ENCODE results near the gene RAB3A. TPM values are rescaled to one million over a fixed set of nuclear protein-coding genes. Genes with fewer than 3 reads are reported as not detected.

Gene RAB3A
- total and polyA plus RNA-seq, 9 of the 15 experiments (the other 6 are each of a cell fraction or from before 2014, with no cell fraction given), result 0.17 to 5.1 (median 0.90) TPM; not detected in 1

DNA sequence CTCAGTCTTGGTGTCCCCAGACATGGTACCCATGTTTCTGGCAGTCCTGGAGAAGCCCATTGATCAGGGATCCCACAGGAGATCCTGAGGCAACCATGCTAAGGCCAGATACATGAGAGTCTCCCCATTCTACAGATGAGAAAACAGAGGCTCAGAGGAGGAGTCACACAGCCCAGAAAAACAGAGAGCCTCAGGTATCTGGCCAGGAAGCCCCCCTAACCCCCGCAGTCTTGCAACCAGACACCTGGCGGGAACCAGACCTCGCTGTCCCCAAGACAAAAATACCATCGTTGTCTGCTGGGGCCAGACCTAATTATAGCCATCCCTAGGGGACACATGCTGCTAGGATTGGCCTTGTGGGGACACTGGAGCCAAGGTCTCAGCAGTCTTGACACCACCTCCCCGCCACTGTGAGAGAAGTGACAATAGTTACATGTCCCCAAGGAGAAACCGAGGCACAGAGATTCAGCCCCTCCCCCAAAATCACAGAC, 24.0 kb upstream of the RAB3A start:
- Histone ChIP-seq H4K20me1 (replicated peaks; ENCODE audit: control insufficient read depth, insufficient read depth, low read length) (peaks cover 5% of the 10 kb centered on the region; the same call in 1 of the 2 replicates), H3K27me3 (ENCODE audit: control insufficient read depth in 2 of 2, insufficient read depth in 2 of 2, low read length in 2 of 2) (no peaks in the 10 kb centered on the region; a peak in 1 of 5 replicates), H3K9me1 (ENCODE audit: control insufficient read depth, insufficient read depth, low read length) (no peaks in the 10 kb centered on the region), H3K36me3 (ENCODE audit: control insufficient read depth, insufficient read depth, low read length) (no peaks in the 10 kb centered on the region), H3K9me3 (replicated peaks; ENCODE audit: control insufficient read depth, insufficient read depth, low read depth, low read length) (no peaks in the 10 kb centered on the region), H3K4me3 (no peak overlapping the region), H3K79me2 (ENCODE audit: control insufficient read depth, insufficient read depth, low read length) (no peaks in the 10 kb centered on the region), H2AFZ (ENCODE audit: low read depth, low read length) (no peak overlapping the region), H3K4me1 (replicated peaks in 1 of 2; ENCODE audit: control insufficient read depth in 2 of 2, insufficient read depth in 2 of 2, low read length in 2 of 2) (peaks cover 23 to 51% of the 10 kb centered on the region in 2 experiments; a peak in 4 of 5 replicates), H3K9ac (ENCODE audit: insufficient read depth in 1 of 2, low read depth in 2 of 2, low read length in 2 of 2) (peak overlapping the region in 1 of 2 experiments; percentile 57; a peak in 1 of 4 replicates), H3K4me2 (ENCODE audit: insufficient read depth, low read length) (no peak overlapping the region), H3K27ac (ENCODE audit: extremely low read depth, low read depth, low read length) (no peak overlapping the region)
- CTCF ChIA-PET (ENCODE audit: low intra/inter-chr PET ratio), result interaction anchor here (0.6 kb wide), 1 partner anchor 41 kb away, joined by 3 read pairs; no protein-coding TSS in a partner anchor
- TF ChIP-seq MAFG (tag; conservative IDR thresholded peaks at IDR 0.05) (no peak), BCOR (IDR thresholded peaks at IDR 0.05) (0 out of 2 replicates have a peak, but pooled peaks have one; percentile 15), RCOR1 (IDR thresholded peaks at IDR 0.05; ENCODE audit: borderline replicate concordance in 1 of 2, low read depth in 2 of 2, low read length in 2 of 2) (0 out of 4 replicates have a peak, but pooled peaks of 1 of the 2 experiments have one; percentile 30), ZNF699 (CRISPR knock-in tag; IDR thresholded peaks at IDR 0.05; ENCODE audit: insufficient replicate concordance) (no peak), ZNF445 (CRISPR knock-in tag; IDR thresholded peaks at IDR 0.05; ENCODE audit: low read depth) (no peak), PTBP1 (IDR thresholded peaks at IDR 0.05; ENCODE audit: low read depth, low read length) (0 out of 2 replicates have a peak, but pooled peaks have one; percentile 35), RBM15 (IDR thresholded peaks at IDR 0.05; ENCODE audit: insufficient read depth, low read length) (no peak), L3MBTL2 (IDR thresholded peaks at IDR 0.05) (no peak), MXI1 (IDR thresholded peaks at IDR 0.05; ENCODE audit: low read depth, low read length) (no peak), DNMT1 (IDR thresholded peaks at IDR 0.05) (no peak), RBM25 (IDR thresholded peaks at IDR 0.05; ENCODE audit: low read depth, low read length, severe bottlenecking) (peak; percentile 71), ESRRA (IDR thresholded peaks at IDR 0.05; ENCODE audit: borderline replicate concordance, low read depth) (0 out of 2 replicates have a peak, but pooled peaks have one; percentile 28), HDGF (IDR thresholded peaks at IDR 0.05) (no peak)
- BruUV-seq (replicated peaks), result no TSS peak
- WGBS (ENCODE audit: insufficient coverage, low coverage, missing lambda C conversion rate), result 14% methylated on average over 6 of the region's 6 CpGs
- POLR2A ChIA-PET, result no interaction called here
- in situ Hi-C loops (cut with MboI) (no loop called here), intact Hi-C loops (cut with micrococcal nuclease) (no loop called here)
- DNase-seq (ENCODE audit: extremely low read depth in 1 of 4, low spot score in 3 of 4), result no peak
- no peak for FAIRE-seq
- ATAC-seq, result no peak
